ENCODE measurements around the gene PPP2R5A. TPM values are rescaled to one million over a fixed set of nuclear protein-coding genes. Genes with fewer than 3 reads are reported as not detected.

PPP2R5A gene
- total and polyA plus RNA-seq, 2 of the 13 experiments (the other 11 are each of a cell fraction or from before 2014, with no cell fraction given), result 22.0 to 31.4 TPM

GRCh38 chr1:212242288-212242984, 42.8 kb upstream of the PPP2R5A start (continued):
- TF ChIP-seq ZFP91 (CRISPR knock-in tag; IDR thresholded peaks at IDR 0.05; ENCODE audit: borderline replicate concordance) (peak; percentile 18; the same call in 1 of the 2 replicates), KDM1A (CRISPR knock-in tag; IDR thresholded peaks at IDR 0.05) (no peak), AKNA (CRISPR knock-in tag; IDR thresholded peaks at IDR 0.05; ENCODE audit: borderline replicate concordance) (no peak), HMGXB3 (CRISPR knock-in tag; IDR thresholded peaks at IDR 0.05; ENCODE audit: borderline replicate concordance) (no peak), REXO4 (CRISPR knock-in tag; IDR thresholded peaks at IDR 0.05; ENCODE audit: borderline replicate concordance) (no peak), ZMYM4 (CRISPR knock-in tag; IDR thresholded peaks at IDR 0.05) (peak; percentile 38; the same call in 1 of the 2 replicates), MED8 (CRISPR knock-in tag; IDR thresholded peaks at IDR 0.05; ENCODE audit: insufficient replicate concordance) (no peak), RBM22 (optimal IDR thresholded peaks at IDR 0.05; ENCODE audit: low read length) (no peak), SSRP1 (CRISPR knock-in tag; IDR thresholded peaks at IDR 0.05) (no peak), JUND (CRISPR knock-in tag; IDR thresholded peaks at IDR 0.05) (no peak)
- TF ChIP-seq, protein P1, sequence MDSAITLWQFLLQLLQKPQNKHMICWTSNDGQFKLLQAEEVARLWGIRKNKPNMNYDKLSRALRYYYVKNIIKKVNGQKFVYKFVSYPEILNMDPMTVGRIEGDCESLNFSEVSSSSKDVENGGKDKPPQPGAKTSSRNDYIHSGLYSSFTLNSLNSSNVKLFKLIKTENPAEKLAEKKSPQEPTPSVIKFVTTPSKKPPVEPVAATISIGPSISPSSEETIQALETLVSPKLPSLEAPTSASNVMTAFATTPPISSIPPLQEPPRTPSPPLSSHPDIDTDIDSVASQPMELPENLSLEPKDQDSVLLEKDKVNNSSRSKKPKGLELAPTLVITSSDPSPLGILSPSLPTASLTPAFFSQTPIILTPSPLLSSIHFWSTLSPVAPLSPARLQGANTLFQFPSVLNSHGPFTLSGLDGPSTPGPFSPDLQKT (CRISPR knock-in tag; IDR thresholded peaks at IDR 0.05; ENCODE audit: borderline replicate concordance), result no peak
- TF ChIP-seq, protein P2, sequence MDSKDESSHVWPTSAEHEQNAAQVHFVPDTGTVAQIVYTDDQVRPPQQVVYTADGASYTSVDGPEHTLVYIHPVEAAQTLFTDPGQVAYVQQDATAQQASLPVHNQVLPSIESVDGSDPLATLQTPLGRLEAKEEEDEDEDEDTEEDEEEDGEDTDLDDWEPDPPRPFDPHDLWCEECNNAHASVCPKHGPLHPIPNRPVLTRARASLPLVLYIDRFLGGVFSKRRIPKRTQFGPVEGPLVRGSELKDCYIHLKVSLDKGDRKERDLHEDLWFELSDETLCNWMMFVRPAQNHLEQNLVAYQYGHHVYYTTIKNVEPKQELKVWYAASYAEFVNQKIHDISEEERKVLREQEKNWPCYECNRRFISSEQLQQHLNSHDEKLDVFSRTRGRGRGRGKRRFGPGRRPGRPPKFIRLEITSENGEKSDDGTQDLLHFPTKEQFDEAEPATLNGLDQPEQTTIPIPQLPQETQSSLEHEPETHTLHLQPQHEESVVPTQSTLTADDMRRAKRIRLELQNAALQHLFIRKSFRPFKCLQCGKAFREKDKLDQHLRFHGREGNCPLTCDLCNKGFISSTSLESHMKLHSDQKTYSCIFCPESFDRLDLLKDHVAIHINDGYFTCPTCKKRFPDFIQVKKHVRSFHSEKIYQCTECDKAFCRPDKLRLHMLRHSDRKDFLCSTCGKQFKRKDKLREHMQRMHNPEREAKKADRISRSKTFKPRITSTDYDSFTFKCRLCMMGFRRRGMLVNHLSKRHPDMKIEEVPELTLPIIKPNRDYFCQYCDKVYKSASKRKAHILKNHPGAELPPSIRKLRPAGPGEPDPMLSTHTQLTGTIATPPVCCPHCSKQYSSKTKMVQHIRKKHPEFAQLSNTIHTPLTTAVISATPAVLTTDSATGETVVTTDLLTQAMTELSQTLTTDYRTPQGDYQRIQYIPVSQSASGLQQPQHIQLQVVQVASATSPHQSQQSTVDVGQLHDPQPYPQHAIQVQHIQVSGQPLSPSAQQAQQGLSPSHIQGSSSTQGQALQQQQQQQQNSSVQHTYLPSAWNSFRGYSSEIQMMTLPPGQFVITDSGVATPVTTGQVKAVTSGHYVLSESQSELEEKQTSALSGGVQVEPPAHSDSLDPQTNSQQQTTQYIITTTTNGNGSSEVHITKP (CRISPR knock-in tag; IDR thresholded peaks at IDR 0.05; ENCODE audit: low read depth), result no peak

Measured in HepG2 (cell line).